ENCODE data around the gene ELFN1.

ELFN1 gene

GRCh38 chr7:1696671-1697498 is 26.8 kb downstream of the ELFN1 start:
- H3K9me2 ChIP-seq (replicated peaks; ENCODE audit: insufficient read depth, low read length) = no peaks in the 10 kb centered on the region
- no peak overlapping the region for H3K4me3 ChIP-seq (ENCODE audit: insufficient read depth, low read length, poor library complexity, severe bottlenecking)
- H3K79me2 ChIP-seq (ENCODE audit: insufficient read depth, low read length) = no peaks in the 10 kb centered on the region
- no peak overlapping the region for H2AFZ ChIP-seq (ENCODE audit: low read depth, low read length, severe bottlenecking)
- H3K36me3 ChIP-seq (ENCODE audit: low read length) = no peaks in the 10 kb centered on the region
- no peak overlapping the region for H3K9ac ChIP-seq (ENCODE audit: low read length)
- H3F3A ChIP-seq (ENCODE audit: insufficient read depth) = no peaks in the 10 kb centered on the region
- H4K20me1 ChIP-seq (ENCODE audit: low read depth, low read length) = no peaks in the 10 kb centered on the region
- no peaks in the 10 kb centered on the region for H3K9me3 ChIP-seq (ENCODE audit: insufficient read depth, low read length)
- no peak overlapping the region for H3K27ac ChIP-seq (ENCODE audit: low read depth, low read length)
- TF ChIP-seq, protein P1, sequence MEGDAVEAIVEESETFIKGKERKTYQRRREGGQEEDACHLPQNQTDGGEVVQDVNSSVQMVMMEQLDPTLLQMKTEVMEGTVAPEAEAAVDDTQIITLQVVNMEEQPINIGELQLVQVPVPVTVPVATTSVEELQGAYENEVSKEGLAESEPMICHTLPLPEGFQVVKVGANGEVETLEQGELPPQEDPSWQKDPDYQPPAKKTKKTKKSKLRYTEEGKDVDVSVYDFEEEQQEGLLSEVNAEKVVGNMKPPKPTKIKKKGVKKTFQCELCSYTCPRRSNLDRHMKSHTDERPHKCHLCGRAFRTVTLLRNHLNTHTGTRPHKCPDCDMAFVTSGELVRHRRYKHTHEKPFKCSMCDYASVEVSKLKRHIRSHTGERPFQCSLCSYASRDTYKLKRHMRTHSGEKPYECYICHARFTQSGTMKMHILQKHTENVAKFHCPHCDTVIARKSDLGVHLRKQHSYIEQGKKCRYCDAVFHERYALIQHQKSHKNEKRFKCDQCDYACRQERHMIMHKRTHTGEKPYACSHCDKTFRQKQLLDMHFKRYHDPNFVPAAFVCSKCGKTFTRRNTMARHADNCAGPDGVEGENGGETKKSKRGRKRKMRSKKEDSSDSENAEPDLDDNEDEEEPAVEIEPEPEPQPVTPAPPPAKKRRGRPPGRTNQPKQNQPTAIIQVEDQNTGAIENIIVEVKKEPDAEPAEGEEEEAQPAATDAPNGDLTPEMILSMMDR (IDR thresholded peaks at IDR 0.05; ENCODE audit: insufficient read depth, low read length, poor library complexity, severe bottlenecking) = no peak
- TF ChIP-seq EZH2phosphoT487 (conservative IDR thresholded peaks at IDR 0.05; ENCODE audit: low read length) = no peak
- H3K4me2 ChIP-seq (ENCODE audit: low read depth, low read length, poor library complexity, severe bottlenecking) = no peak overlapping the region
- no peaks in the 10 kb centered on the region for H3K27me3 ChIP-seq (ENCODE audit: low read length)

GRCh38 chr7:1697499-1698125 is 27.5 kb downstream of the ELFN1 start:
- Histone ChIP-seq H3K9me3 (ENCODE audit: insufficient read depth, low read length) (no peaks in the 10 kb centered on the region), H3K79me2 (ENCODE audit: insufficient read depth, low read length) (no peaks in the 10 kb centered on the region), H3F3A (ENCODE audit: insufficient read depth) (no peaks in the 10 kb centered on the region), H3K27ac (ENCODE audit: low read depth, low read length) (no peak overlapping the region), H3K9ac (ENCODE audit: low read length) (no peak overlapping the region), H3K27me3 (ENCODE audit: low read length) (no peaks in the 10 kb centered on the region), H3K4me3 (ENCODE audit: insufficient read depth, low read length, poor library complexity, severe bottlenecking) (no peak overlapping the region), H4K20me1 (ENCODE audit: low read depth, low read length) (no peaks in the 10 kb centered on the region), H3K9me2 (replicated peaks; ENCODE audit: insufficient read depth, low read length) (no peaks in the 10 kb centered on the region), H2AFZ (ENCODE audit: low read depth, low read length, severe bottlenecking) (no peak overlapping the region), H3K36me3 (ENCODE audit: low read length) (no peaks in the 10 kb centered on the region), H3K4me2 (ENCODE audit: low read depth, low read length, poor library complexity, severe bottlenecking) (no peak overlapping the region)
- TF ChIP-seq, protein P1 (IDR thresholded peaks at IDR 0.05; ENCODE audit: insufficient read depth, low read length, poor library complexity, severe bottlenecking) = no peak
- no peak for TF ChIP-seq EZH2phosphoT487 (conservative IDR thresholded peaks at IDR 0.05; ENCODE audit: low read length)

GRCh38 chr7:1698201-1698600 is 28.1 kb downstream of the ELFN1 start:
- no peaks in the 10 kb centered on the region for H3K36me3 ChIP-seq (ENCODE audit: low read length)
- no peaks in the 10 kb centered on the region for H3F3A ChIP-seq (ENCODE audit: insufficient read depth)
- no peaks in the 10 kb centered on the region for H4K20me1 ChIP-seq (ENCODE audit: low read depth, low read length)
- H3K27me3 ChIP-seq (ENCODE audit: low read length) = no peaks in the 10 kb centered on the region; the same call in 1 of the 2 replicates
- no peak overlapping the region for H3K4me3 ChIP-seq (ENCODE audit: insufficient read depth, low read length, poor library complexity, severe bottlenecking)
- no peaks in the 10 kb centered on the region for H3K79me2 ChIP-seq (ENCODE audit: insufficient read depth, low read length)
- no peak overlapping the region for H3K4me2 ChIP-seq (ENCODE audit: low read depth, low read length, poor library complexity, severe bottlenecking)
- no peak overlapping the region for H2AFZ ChIP-seq (ENCODE audit: low read depth, low read length, severe bottlenecking)
- H3K9me3 ChIP-seq (ENCODE audit: insufficient read depth, low read length) = no peaks in the 10 kb centered on the region
- no peak overlapping the region for H3K9ac ChIP-seq (ENCODE audit: low read length)
- H3K27ac ChIP-seq (ENCODE audit: low read depth, low read length) = no peak overlapping the region
- TF ChIP-seq, protein P1 (IDR thresholded peaks at IDR 0.05; ENCODE audit: insufficient read depth, low read length, poor library complexity, severe bottlenecking) = no peak
- no peak for TF ChIP-seq EZH2phosphoT487 (conservative IDR thresholded peaks at IDR 0.05; ENCODE audit: low read length)
- H3K9me2 ChIP-seq (replicated peaks; ENCODE audit: insufficient read depth, low read length) = no peaks in the 10 kb centered on the region
